Stimulated activated naive CD8-positive, alpha-beta T cell treated with anti-CD3 and anti-CD28 coated beads, Interleukin-15, amount 100 ng/mL, for 72 hours (primary cell): ENCODE measurements around the gene THRB.

Experiments used
- ATAC-seq: fragments of 150-1000 bp; cut with Tn5 transposase; 2 replicates; pipeline ENCODE4 v1.10.0; 2021; ENCODE audit warnings: mild to moderate bottlenecking, moderate library complexity
- DNase-seq, 2 donors: peaks; one replicate each; pipeline ENCODE4 v3.0.0; 2021 to 2022
- H3K27ac Mint-ChIP-seq, 2 donors: one replicate each; pipeline ENCODE4 v1.8.0; 2022; ENCODE audit warnings: mild to moderate bottlenecking in 2 of 2, mixed read lengths in 2 of 2, moderate library complexity in 2 of 2
- H3K27me3 Mint-ChIP-seq: one replicate; pipeline ENCODE4 v1.8.0; 2022; ENCODE audit warnings: mixed read lengths
- H3K4me1 Mint-ChIP-seq: one replicate; pipeline ENCODE4 v1.8.0; 2022; ENCODE audit warnings: mild to moderate bottlenecking, mixed read lengths
- H3K4me3 Mint-ChIP-seq, 2 donors: one replicate each; pipeline ENCODE4 v1.8.0; 2022; ENCODE audit warnings: mild to moderate bottlenecking in 2 of 2, mixed read lengths in 2 of 2, moderate library complexity in 1 of 2
- H3K9me3 Mint-ChIP-seq, 2 donors: one replicate each; pipeline ENCODE4 v1.8.0; 2022; ENCODE audit warnings: mixed read lengths in 2 of 2

THRB gene

DNA sequence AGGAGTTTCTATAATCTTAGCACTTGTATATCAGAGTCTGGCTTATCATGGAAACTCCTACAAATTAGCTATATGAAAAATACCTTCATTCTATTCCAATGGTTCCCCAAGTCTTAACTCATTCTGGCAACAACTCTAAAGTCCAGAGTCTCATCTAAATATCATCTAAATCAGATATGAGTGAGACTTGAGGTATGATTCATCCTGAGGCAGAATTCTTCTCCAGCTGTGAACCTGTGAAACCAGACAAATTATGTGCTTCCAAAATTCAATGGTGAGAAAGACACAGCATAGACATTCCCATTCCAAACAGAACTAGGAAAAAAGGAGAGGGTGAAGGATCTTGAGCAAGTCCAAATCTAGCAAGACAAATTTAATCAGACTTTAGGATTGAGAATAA is 138.8 kb downstream of the THRB start:
- H3K9me3 Mint-ChIP-seq: peaks cover 0 to 7% of the 10 kb centered on the region in 2 donors
- no peak for DNase-seq

DNA sequence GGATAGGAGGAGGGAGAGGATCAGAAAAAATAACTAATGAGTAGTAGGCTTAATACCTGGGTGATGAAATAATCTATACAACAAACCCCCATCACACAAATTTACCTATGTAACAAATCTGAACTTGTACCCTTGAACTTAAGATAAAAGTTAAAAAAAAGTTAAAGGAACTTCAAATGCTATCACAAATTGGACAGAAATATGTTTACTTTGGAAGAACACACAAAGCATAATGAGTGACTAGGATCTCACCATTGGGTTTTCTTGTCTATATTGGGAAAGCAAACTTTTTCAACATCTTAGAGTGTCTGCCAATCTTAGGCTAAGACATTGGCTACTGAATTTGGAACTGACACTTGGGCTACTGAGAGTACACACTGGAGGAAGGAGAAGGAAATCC is 140.4 kb downstream of the THRB start:
- DNase-seq (no peak), ATAC-seq (no peak)
- Mint-ChIP-seq H3K27ac (no peak overlapping the region), H3K4me3 (no peak overlapping the region), H3K9me3 (peaks cover 0 to 7% of the 10 kb centered on the region in 2 donors), H3K27me3 (no peaks in the 10 kb centered on the region), H3K4me1 (no peaks in the 10 kb centered on the region)

More for the DNA sequence above, 138.8 kb downstream of the THRB start:
- Mint-ChIP-seq H3K4me3 (no peak overlapping the region), H3K4me1 (no peaks in the 10 kb centered on the region), H3K27me3 (no peaks in the 10 kb centered on the region), H3K27ac (no peak overlapping the region)
- no peak for ATAC-seq

DNA sequence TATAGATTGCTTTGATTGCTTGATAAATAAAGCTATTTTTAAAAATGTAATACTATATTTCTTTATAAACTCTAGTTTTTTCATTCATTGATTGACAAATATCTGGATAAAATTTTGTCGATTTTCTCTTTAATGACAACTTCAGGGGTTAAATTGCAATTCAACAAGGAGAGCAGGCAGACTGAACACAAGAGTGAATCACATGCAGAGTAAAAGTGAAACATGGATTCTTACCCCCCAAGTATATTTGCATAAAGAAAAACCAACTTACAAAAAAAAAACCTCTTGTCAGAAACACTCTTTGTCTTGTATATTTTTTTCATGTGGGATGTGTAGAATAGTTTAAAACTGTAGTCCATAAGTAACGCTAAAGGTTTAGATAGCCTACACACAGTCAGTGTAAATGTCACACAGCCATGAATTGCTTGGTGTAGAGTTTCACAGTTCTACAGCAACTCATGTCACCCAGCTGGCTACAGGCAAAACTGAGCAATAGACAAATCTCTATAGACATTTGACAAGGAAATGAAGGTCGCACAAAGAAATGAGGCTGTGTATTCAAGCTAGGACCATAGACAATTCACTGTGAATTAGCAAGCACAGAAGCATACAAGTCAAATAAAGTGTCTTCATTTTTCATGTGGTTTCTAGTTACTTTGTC is 141.6 kb downstream of the THRB start:
- Mint-ChIP-seq H3K9me3 (peaks cover 0 to 7% of the 10 kb centered on the region in 2 donors), H3K4me1 (no peaks in the 10 kb centered on the region), H3K4me3 (no peak overlapping the region), H3K27me3 (no peaks in the 10 kb centered on the region), H3K27ac (no peak overlapping the region)
- DNase-seq (no peak), ATAC-seq (no peak)

DNA sequence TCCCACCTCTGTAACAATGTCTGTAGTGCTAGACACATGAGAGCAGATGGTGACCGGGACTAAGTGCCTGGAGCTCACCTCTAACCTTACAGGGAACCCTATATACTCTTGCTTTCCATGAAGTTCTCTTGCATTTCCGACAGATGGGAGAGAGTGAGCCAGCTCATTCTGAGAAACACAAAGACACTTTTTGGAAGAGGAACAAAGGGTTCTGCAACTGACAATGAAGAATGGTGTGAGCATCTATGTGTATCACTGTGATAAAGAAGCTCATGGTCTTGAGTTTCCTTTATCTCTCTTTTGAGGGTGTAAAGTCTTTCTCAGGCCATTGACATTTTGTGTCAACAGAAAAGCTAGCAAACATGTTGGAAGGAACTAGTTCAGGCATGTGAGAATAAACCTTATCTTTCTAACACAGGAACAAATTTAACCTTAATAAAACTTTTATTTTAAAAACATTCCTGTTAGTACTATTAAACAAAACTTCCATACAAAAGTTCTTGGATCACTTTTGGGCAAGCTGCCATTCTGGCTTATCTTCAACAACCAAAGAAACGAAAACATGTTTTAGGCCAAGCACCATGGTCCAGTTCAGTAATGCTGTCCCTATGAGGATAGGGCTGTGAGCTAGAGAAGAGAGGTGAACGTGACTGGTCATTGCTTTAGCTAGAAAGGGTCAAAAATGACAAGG is 142.7 kb downstream of the THRB start:
- no peak for DNase-seq
- H3K9me3 Mint-ChIP-seq: peaks cover 0 to 7% of the 10 kb centered on the region in 2 donors
- no peak overlapping the region for H3K4me3 Mint-ChIP-seq
- H3K27me3 Mint-ChIP-seq: no peaks in the 10 kb centered on the region
- H3K4me1 Mint-ChIP-seq: no peaks in the 10 kb centered on the region
- no peak for ATAC-seq
- no peak overlapping the region for H3K27ac Mint-ChIP-seq

DNA sequence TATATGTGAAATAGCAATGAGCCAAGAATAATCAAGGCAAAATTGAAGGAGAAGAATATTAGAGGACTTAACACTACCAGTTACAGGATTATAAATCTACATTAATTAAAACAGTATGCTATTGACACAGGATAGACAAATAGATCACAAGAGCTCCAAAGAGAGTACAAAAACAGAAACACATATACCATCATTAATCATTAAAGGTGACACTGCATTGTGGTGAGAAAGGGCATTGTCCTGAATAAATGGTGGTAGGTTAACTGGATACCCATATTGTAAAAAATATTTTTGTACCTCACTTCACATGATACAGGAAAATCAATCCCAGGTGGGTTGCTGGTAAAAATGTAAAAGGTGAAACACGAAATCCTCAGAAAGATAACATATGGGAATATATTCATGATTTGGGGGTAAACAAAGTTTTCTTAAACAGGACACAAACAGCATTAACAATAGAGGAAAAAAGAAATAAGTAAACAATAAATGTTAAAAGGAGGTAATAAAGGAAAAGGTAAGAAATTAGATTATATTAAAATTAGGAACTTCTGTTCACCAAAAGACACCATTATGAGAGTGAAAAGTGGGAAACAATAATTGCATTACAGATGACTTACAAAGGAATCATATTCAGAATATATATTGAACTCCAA is 145.2 kb downstream of the THRB start:
- peaks cover 0 to 5% of the 10 kb centered on the region in 2 donors for H3K9me3 Mint-ChIP-seq

DNA sequence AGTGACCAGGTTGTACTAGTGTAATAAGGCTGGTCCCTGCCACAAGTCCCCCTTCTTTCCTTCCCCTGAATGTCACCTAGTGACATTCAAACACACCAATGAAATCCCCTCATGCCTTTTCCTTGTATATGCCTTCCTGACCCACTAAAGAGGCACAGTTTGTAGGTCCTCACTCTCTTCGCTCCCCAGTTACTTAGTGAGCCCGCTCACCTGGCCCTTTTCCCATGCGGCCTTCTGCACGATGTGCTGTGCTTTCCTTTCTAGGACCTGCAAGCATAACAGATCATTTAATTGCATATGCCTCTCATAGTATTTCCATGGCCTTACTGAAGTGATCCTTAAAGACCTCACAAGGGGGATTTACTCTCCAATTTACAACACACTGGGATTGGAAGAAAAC is 146.3 kb downstream of the THRB start:
- Mint-ChIP-seq H3K4me1 (no peaks in the 10 kb centered on the region), H3K27ac (no peak overlapping the region), H3K27me3 (no peaks in the 10 kb centered on the region), H3K9me3 (no peaks in the 10 kb centered on the region), H3K4me3 (no peak overlapping the region)
- DNase-seq (no peak), ATAC-seq (no peak)

More for the DNA sequence above, 145.2 kb downstream of the THRB start:
- Mint-ChIP-seq H3K4me1 (no peaks in the 10 kb centered on the region), H3K27ac (no peak overlapping the region), H3K4me3 (no peak overlapping the region), H3K27me3 (no peaks in the 10 kb centered on the region)
- no peak for DNase-seq
- ATAC-seq: no peak

DNA sequence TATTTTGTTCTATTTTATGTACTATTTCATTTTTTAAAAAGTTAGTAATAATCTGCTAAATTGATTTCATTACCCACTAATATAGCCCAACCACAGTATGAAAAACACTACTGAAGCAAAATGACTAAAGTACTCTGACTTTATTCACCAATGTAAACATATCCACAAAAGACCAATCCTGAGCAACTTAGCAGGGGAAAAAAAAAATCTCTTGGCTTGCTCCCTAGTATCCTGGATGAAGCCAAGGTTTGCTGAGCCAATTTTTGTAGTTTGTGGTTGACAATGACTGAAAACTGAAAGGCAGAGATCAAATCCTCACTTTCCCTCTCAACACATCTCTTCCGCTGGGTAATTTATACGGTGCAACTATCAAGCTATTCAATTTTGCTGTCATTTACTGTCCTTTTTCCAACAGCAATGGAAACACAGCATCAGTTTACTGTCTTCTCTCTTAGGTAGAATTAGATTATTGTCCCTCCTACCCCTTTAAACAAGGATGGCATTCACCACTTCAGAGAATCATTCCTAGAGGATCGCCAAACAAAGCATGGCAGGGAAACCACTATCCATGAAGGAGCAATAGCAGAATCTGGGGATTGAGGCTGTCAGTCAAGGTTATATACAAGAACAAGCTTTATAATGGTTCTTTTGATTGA is 149.7 kb downstream of the THRB start:
- ATAC-seq (no peak), DNase-seq (no peak)
- Mint-ChIP-seq H3K4me1 (no peaks in the 10 kb centered on the region), H3K9me3 (no peaks in the 10 kb centered on the region), H3K27ac (no peak overlapping the region), H3K4me3 (no peak overlapping the region), H3K27me3 (peaks cover 14% of the 10 kb centered on the region)

DNA sequence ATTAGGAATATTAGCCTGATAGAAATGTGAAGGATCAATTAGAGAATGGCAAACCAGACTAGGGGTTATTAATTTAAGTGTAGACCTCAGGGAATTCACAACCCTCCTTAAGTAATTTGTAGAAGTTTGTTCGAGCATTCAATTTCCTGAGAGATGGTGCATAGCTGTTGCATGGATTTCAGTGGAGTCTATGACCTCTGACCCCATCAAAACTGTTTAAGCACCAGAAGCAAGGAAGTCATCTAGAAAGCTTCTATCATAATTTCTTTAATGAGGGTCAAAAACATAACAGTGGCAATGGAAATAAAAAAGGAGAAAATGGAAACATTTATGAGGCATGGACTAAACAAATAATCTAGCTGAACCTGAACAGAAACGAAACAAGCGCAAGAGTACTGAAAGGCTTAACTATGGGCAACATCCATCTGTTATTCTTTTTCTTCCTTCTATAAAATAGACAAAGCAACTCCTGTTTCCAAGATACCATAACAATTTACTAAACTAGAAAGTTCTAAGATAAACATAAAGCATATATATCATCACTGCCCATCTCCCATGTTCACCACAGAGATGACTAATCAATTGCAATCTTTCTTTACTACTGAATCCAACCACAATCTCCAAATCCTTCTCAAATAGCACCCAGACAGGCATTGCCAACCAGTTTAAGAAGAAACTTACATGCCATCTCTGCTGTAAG is 151.4 kb downstream of the THRB start:
- no peak for ATAC-seq

DNA sequence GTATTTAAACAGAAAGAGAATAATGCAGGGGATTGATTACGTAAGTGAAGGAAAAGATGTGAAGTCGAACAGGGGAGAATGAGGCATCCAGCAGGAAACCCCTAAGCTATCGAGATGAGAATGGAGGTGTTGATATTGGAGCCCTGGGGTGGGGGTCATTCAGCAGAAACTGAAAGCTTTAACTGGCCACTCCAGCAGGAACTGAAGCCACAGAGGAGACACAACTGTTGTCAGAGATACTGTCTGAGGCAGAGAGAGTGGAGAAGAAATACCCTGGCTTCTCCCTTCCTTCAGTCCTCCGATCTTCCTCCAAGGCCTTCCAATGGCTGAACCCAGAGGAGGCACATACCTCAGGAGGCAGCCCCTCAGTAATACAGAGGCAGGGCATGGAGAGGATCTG is 152.4 kb downstream of the THRB start:
- no peak for DNase-seq
- no peak for ATAC-seq
- Mint-ChIP-seq H3K4me3 (no peak overlapping the region), H3K27ac (no peak overlapping the region), H3K4me1 (no peaks in the 10 kb centered on the region), H3K9me3 (no peaks in the 10 kb centered on the region), H3K27me3 (peaks cover 14% of the 10 kb centered on the region)

More for the DNA sequence above, 151.4 kb downstream of the THRB start:
- Mint-ChIP-seq H3K27ac (no peak overlapping the region), H3K27me3 (peaks cover 14% of the 10 kb centered on the region), H3K4me1 (no peaks in the 10 kb centered on the region), H3K9me3 (no peaks in the 10 kb centered on the region), H3K4me3 (no peak overlapping the region)
- DNase-seq: no peak

DNA sequence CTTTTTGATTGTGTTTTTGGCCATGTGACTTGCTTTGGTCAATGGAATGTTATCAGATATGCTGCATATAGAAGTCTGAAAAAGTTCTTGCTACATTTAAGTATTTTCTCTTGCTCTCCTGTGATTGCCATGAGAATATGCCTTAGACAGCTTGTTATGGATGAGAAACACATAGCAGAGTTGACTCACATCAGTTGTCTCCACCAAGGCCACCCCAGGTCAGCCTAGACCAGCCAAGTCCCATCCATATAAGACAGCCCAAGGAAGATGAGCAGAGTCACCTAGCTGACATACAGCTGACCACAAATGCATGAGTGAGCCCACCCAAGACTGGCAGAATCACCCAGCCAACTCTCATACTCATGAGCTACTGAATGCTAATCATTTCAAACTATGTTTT is 153.0 kb downstream of the THRB start:
- ATAC-seq: no peak
- no peak for DNase-seq
- Mint-ChIP-seq H3K4me1 (no peaks in the 10 kb centered on the region), H3K27me3 (peaks cover 14% of the 10 kb centered on the region), H3K27ac (no peak overlapping the region), H3K9me3 (no peaks in the 10 kb centered on the region), H3K4me3 (no peak overlapping the region)

DNA sequence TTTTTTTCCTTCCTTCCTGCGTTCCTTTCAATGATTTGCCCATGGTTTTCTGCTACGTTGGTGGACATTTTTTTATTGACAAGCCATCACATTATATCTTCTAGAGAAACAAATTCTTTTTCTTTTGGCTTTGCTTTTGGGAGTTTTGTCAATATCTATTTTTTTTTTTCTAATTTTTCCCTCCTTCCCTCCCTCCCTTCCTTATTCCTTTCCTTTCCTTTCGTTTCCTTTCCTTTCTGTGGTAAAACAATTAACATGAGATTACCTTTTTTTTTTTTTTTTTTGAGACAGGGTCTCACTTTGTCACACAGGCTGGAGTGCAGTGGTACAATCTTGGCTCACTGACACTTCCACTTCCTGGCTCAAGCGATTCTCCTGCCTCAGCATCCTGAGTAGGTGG is 153.7 kb downstream of the THRB start:
- H3K27me3 Mint-ChIP-seq: peaks cover 14% of the 10 kb centered on the region
- no peaks in the 10 kb centered on the region for H3K9me3 Mint-ChIP-seq
- DNase-seq: no peak
- ATAC-seq: no peak
- H3K27ac Mint-ChIP-seq: no peak overlapping the region
- no peak overlapping the region for H3K4me3 Mint-ChIP-seq
- H3K4me1 Mint-ChIP-seq: no peaks in the 10 kb centered on the region

DNA sequence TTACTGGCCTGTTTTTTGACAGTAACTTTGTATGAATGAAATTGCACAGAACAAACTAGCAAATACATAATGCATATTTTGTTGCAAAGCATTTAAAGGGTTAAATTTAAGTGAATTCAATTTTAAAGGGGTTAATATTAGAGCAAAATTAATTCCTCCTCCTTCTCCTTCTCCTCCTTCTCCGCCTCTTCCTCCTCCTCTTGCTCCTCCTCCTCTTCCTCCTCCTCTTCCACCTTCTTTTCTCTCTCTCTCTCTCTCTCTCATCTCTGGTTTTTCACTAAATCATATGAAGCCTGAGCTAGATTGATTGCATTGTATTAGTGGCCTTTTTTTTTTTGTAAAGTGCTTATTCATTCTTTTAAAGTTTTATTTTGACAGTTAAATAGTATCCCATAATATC is 154.5 kb downstream of the THRB start:
- no peaks in the 10 kb centered on the region for H3K4me1 Mint-ChIP-seq
- H3K4me3 Mint-ChIP-seq: no peak overlapping the region
- peaks cover 14% of the 10 kb centered on the region for H3K27me3 Mint-ChIP-seq
- no peak overlapping the region for H3K27ac Mint-ChIP-seq
- DNase-seq (no peak), ATAC-seq (no peak)
- H3K9me3 Mint-ChIP-seq: no peaks in the 10 kb centered on the region

DNA sequence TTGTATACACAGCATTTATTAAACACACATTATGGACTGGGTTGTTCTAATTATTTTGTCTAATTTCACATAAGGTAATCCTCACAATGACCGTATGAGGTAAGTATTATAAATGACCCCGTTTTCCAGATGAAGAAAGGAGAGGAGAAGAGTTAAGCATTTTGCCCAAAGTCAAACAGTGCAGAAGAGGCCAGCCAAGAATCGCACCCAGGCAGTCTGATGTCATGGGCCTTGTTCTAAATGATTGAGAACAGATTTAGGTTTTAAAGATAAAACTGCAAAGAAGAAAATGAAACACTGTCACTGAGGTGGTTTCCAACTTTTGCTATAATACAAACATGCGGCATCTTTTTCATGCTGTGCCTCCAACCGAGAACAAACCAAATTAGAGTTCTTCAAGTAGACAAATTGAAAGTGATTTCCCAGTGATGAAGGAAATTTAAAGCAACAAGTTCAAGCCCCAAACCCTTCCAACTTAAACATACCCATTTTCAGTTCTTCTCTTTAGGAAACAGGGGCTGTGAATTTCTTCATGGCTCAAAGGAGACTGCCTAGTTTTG is 155.3 kb downstream of the THRB start:
- Mint-ChIP-seq H3K4me1 (no peaks in the 10 kb centered on the region), H3K27me3 (peaks cover 14% of the 10 kb centered on the region), H3K4me3 (no peak overlapping the region), H3K27ac (no peak overlapping the region), H3K9me3 (no peaks in the 10 kb centered on the region)
- ATAC-seq (no peak), DNase-seq (no peak)

DNA sequence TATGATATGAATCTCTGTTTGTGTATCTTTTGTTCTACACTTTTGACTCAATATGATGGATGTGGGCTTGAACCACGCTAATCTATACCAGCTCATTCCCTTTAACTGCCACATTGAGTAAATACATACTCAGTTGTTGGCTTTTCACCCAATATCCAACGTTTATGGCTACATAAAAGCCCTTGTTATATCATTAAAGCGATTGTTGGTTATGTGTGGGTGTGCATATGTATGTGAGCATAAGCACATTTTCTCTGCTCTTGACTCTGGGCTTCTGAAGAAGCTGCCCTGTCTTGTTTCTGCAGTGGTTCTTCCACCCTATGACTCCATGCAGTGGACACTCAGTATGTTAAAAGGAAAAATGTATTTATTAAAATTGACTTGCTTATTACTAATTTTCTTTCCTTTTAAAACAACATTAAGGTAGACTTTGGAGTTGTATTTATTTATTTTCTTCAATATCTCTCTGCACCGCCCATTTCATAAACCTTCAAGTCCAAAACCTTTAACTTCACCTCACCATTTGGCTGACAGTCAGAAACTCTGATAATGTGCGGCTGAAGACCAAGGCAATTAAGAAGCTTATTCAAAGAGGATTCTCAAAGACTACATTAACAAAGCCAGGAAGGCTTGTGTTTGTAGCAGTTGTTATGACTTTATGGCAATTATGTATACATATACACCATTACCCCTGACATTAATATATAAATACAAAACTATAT is 156.1 kb downstream of the THRB start:
- H3K4me3 Mint-ChIP-seq: no peak overlapping the region
- no peaks in the 10 kb centered on the region for H3K4me1 Mint-ChIP-seq
- DNase-seq (no peak), ATAC-seq (no peak)
- H3K27ac Mint-ChIP-seq: no peak overlapping the region
- H3K27me3 Mint-ChIP-seq: peaks cover 14% of the 10 kb centered on the region
- H3K9me3 Mint-ChIP-seq: no peaks in the 10 kb centered on the region

DNA sequence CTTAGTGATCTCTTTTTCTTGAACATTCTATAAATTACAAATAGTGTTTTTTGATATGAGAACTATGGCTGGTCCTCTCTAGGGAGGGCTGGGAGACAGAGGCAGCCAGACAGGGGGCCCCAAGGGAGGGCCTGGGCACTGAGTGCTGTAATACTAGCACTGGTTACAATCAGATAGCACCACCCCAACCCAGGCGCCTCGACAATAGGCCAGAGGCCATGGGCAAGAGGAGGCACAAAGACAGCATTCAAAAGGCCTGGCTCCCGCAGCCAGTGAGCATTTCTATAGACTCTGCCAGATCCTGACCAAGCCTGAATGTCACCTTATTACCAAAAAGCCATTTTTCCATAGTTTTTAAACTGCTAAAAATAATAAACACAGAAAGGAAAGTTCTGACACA is 158.5 kb downstream of the THRB start:
- Mint-ChIP-seq H3K27me3 (no peaks in the 10 kb centered on the region), H3K27ac (no peak overlapping the region), H3K4me3 (no peak overlapping the region), H3K9me3 (no peaks in the 10 kb centered on the region), H3K4me1 (no peaks in the 10 kb centered on the region)
- ATAC-seq (no peak), DNase-seq (no peak)
